ENCODE measurements around the gene SLC15A5. TPM values are rescaled to one million over a fixed set of nuclear protein-coding genes. Genes with fewer than 3 reads are reported as not detected.

The SLC15A5 gene
- total RNA-seq, 1 experiment from 2014 or later, result not detected

- no peaks in the 10 kb centered on the region for H3K27me3 ChIP-seq (ENCODE audit: control insufficient read depth, insufficient read depth, low read length)
- no TSS peak for BruUV-seq (replicated peaks)
- in situ Hi-C loops (cut with HindIII; ENCODE audit: low pct_unique_long_range_greater_than_20kb, low sequenced_read_pairs) (no loop called here), intact Hi-C loops (cut with micrococcal nuclease; ENCODE audit: unreplicated experiment) (no loop called here)
- H3K4me1 ChIP-seq (ENCODE audit: control insufficient read depth, insufficient read depth, low read length), result no peaks in the 10 kb centered on the region
- TF ChIP-seq SIN3A (IDR thresholded peaks at IDR 0.05; ENCODE audit: borderline replicate concordance, insufficient read depth, low read depth, low read length) (no peak), REST (IDR thresholded peaks at IDR 0.05; ENCODE audit: insufficient read depth in 1 of 2, low read depth in 2 of 2, low read length in 1 of 2) (no peak), POLR2AphosphoS5 (IDR thresholded peaks at IDR 0.05; ENCODE audit: low read depth, low read length) (no peak)
- ChIA-PET CTCF (no interaction called here), POLR2A (no interaction called here)
- H3K9me3 ChIP-seq (ENCODE audit: control insufficient read depth, insufficient read depth, low read depth, low read length), result no peaks in the 10 kb centered on the region
- no peak overlapping the region for H3K27ac ChIP-seq (ENCODE audit: low read length)
- DNase-seq (ENCODE audit: low read depth, low spot score) (no peak), ATAC-seq (no peak)
- H3K36me3 ChIP-seq (ENCODE audit: control insufficient read depth, insufficient read depth, low read length), result no peaks in the 10 kb centered on the region
- no peak overlapping the region for H3K4me3 ChIP-seq (ENCODE audit: low read depth in 2 of 2, low read length in 2 of 2)
Measured at GRCh38 chr12:16148938-16149337, 128.5 kb downstream of the SLC15A5 start.

Other genes with a start within 250 kb of the SLC15A5 start
- gene MGST1, start 70.0 kb upstream of the SLC15A5 start, total RNA-seq (2021; ENCODE audit: unreplicated experiment), result 8.8 TPM